OCI-LY3 (cell line): ENCODE measurements around the gene CDKN2A.
"Not testable (repeated sequence)": the region's sequence is repeated elsewhere in the genome, so short reads cannot be mapped to it uniquely, and the experiment has no call there.

Source experiments
- H2AFZ ChIP-seq: fragments of 200-600, 300-600 bp; shearing (Covaris generic); 2 replicates; pipeline ENCODE4 v1.6.0; 2014; ENCODE audit warnings: antibody characterized with exemption, low read depth, low read length
- H3K27ac ChIP-seq: fragments of 200-600, 300-600 bp; sonication (generic); 2 replicates; pipeline ENCODE4 v1.5.1; 2014; ENCODE audit warnings: mild to moderate bottlenecking, low read length, moderate library complexity, mixed read lengths
- H3K27me3 ChIP-seq: fragments of 200-600, 300-600 bp; sonication (generic); 2 replicates; pipeline ENCODE4 v1.6.1; 2014; ENCODE audit warnings: low read depth, low read length, mixed read lengths
- H3K36me3 ChIP-seq: fragments of 200-600, 300-600 bp; sonication (generic); replicated peaks from 2 replicates; pipeline ENCODE3; 2014; ENCODE audit warnings: low read depth, low read length, mixed read lengths
- H3K4me1 ChIP-seq: fragments of 300-600, 200-600 bp; sonication (generic); 2 replicates; pipeline ENCODE4 v1.6.1; 2014; ENCODE audit warnings: low read length, mixed read lengths
- H3K4me2 ChIP-seq: fragments of 200-600, 300-600 bp; sonication (generic); 2 replicates; pipeline ENCODE4 v1.6.1; 2014; ENCODE audit warnings: low read length, mixed read lengths
- H3K4me3 ChIP-seq: fragments of 300-600, 200-600 bp; sonication (generic); 2 replicates; pipeline ENCODE4 v1.5.1; 2014; ENCODE audit warnings: antibody characterized with exemption, mild to moderate bottlenecking, low read length, moderate library complexity
- H3K79me2 ChIP-seq: fragments of 300-600, 200-600 bp; shearing (Covaris generic); 2 replicates; pipeline ENCODE4 v1.6.1; 2014; ENCODE audit warnings: mild to moderate bottlenecking, low read length, mixed read lengths
- H3K9ac ChIP-seq: fragments of 300-600, 200-600 bp; shearing (Covaris generic); 2 replicates; pipeline ENCODE4 v1.6.0; 2014; ENCODE audit warnings: mild to moderate bottlenecking, low read length, moderate library complexity
- H3K9me3 ChIP-seq: fragments of 200-600, 300-600 bp; shearing (Covaris generic); 2 replicates; pipeline ENCODE4 v1.6.1; 2014; ENCODE audit warnings: low read length, mixed read lengths; ENCODE audit not compliant: insufficient read depth
- H4K20me1 ChIP-seq: fragments of 200-600, 300-600 bp; sonication (generic); 2 replicates; pipeline ENCODE4 v1.6.1; 2016; ENCODE audit warnings: low read length, mixed read lengths; ENCODE audit not compliant: insufficient read depth
- EZH2phosphoT487 ChIP-seq: fragments of 200-600 bp; shearing (Covaris generic); IDR thresholded peaks from 2 replicates; pipeline ENCODE4 v1.6.1; 2018; ENCODE audit warnings: antibody characterized with exemption, mixed run types, low read depth
- TF ChIP-seq, protein P1 (sequence below): fragments of 200-600, 300-600 bp; sonication (generic); IDR thresholded peaks from 2 replicates; pipeline ENCODE4 v1.5.1; 2014; ENCODE audit warnings: antibody characterized with exemption, low read length, low read depth

The CDKN2A gene

DNA sequence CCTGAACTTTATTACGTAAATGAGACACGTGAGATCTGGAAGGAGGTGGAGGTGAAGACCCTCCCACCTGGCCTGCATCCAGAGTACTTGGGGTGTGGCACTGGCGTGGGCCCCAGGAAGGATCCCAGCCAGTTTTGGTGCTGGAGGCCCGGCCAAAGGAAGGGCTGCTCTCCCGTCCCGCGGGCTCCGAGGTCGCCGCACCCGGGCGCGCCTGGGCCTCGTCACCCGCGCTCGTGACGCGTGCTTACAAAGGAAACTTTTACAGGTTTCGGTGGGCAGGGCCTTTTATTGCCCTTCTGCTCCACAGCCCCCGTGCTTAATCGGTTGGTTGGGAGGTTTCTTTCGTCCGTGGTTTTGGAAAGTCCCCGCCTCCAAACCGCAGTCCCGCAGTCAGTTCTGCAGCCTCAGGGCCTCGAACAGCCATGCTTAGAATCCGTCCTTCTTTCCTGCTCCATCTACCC lies 29.2 kb downstream of the CDKN2A start:
- Histone ChIP-seq H3K4me2 (no peak overlapping the region), H3K36me3 (no peaks in the 10 kb centered on the region), H3K9me3 (no peaks in the 10 kb centered on the region), H3K9ac (no peak overlapping the region), H3K4me1 (no peaks in the 10 kb centered on the region), H4K20me1 (no peaks in the 10 kb centered on the region), H3K79me2 (no peaks in the 10 kb centered on the region), H3K27me3 (no peaks in the 10 kb centered on the region), H3K27ac (no peak overlapping the region), H2AFZ (no peak overlapping the region), H3K4me3 (no peak overlapping the region)
- TF ChIP-seq EZH2phosphoT487 = no peak
- TF ChIP-seq, protein P1, sequence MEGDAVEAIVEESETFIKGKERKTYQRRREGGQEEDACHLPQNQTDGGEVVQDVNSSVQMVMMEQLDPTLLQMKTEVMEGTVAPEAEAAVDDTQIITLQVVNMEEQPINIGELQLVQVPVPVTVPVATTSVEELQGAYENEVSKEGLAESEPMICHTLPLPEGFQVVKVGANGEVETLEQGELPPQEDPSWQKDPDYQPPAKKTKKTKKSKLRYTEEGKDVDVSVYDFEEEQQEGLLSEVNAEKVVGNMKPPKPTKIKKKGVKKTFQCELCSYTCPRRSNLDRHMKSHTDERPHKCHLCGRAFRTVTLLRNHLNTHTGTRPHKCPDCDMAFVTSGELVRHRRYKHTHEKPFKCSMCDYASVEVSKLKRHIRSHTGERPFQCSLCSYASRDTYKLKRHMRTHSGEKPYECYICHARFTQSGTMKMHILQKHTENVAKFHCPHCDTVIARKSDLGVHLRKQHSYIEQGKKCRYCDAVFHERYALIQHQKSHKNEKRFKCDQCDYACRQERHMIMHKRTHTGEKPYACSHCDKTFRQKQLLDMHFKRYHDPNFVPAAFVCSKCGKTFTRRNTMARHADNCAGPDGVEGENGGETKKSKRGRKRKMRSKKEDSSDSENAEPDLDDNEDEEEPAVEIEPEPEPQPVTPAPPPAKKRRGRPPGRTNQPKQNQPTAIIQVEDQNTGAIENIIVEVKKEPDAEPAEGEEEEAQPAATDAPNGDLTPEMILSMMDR = no peak

DNA sequence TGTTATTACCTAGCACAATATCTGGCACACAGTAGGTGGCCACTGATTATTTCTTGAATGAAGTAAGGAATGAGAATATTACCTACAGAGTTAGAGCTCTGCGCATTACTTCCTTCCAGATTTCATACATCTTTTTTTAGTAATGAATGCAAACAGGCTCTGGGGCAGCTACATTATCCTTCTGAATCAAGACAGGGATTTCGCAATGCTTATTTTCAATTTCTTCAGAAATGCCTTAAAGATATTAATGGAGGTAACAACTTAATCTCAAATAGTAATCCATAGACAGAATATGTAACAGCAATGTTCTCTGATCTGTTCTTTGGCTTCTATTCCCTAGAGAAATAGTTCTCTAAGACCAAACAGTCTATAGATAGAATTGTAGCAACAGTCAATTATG lies 32.6 kb downstream of the CDKN2A start:
- no peaks in the 10 kb centered on the region for H3K79me2 ChIP-seq
- H3K27me3 ChIP-seq = no peaks in the 10 kb centered on the region
- no peak overlapping the region for H3K4me3 ChIP-seq
- H3K36me3 ChIP-seq = no peaks in the 10 kb centered on the region
- H3K9ac ChIP-seq = no peak overlapping the region
- TF ChIP-seq EZH2phosphoT487 = no peak
- TF ChIP-seq, protein P1 = no peak
- no peaks in the 10 kb centered on the region for H3K9me3 ChIP-seq
- no peak overlapping the region for H3K27ac ChIP-seq
- no peak overlapping the region for H3K4me2 ChIP-seq
- H3K4me1 ChIP-seq = no peaks in the 10 kb centered on the region
- no peak overlapping the region for H2AFZ ChIP-seq
- no peaks in the 10 kb centered on the region for H4K20me1 ChIP-seq

DNA sequence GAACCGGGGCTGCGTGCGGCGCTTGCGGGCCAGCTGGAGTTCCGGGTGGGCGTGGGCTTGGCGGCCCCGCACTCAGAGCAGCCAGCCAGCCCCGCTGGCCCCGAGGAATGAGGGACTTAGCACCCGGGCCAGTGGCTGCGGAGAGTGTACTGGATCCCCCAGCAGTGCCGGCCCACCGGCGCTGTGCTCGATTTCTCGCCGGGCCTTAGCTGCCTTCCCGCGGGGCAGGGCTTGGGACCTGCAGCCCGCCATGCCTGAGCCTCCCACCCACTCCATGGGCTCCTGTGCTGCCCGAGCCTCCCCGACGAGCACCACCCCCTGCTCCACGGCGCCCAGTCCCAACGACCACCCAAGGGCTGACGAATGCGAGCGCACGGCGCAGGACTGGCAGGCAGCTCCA lies 34.9 kb downstream of the CDKN2A start:
- not testable (repeated sequence) for H4K20me1 ChIP-seq, H3K9ac ChIP-seq, H3K4me2 ChIP-seq, H3K27ac ChIP-seq, H3K79me2 ChIP-seq, H2AFZ ChIP-seq, H3K27me3 ChIP-seq, H3K4me1 ChIP-seq, H3K4me3 ChIP-seq, H3K9me3 ChIP-seq, H3K36me3 ChIP-seq

DNA sequence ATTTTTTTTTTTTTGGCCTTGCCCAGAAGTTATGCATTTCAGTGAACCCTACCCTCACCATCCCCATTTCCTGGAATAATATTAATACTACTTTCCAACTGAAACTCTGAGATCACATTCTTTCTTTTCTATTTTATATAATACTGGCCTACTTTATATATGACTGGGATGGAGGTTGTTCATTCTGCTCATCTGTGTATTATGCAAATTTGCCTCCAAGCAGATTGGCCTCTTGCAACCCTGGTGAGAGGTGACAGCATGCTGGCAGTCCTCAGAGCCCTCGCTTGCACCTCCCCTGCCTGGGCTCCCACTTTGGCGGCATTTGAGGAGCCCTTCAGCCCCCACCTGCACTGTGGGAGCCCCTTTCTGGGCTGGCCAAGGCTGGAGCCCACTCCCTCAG lies 35.4 kb downstream of the CDKN2A start:
- Histone ChIP-seq H3K27me3 (no peaks in the 10 kb centered on the region), H3K9me3 (no peaks in the 10 kb centered on the region), H3K4me3 (no peak overlapping the region), H3K36me3 (no peaks in the 10 kb centered on the region), H3K27ac (no peak overlapping the region), H4K20me1 (no peaks in the 10 kb centered on the region), H3K4me2 (no peak overlapping the region), H3K4me1 (no peaks in the 10 kb centered on the region), H3K9ac (no peak overlapping the region), H3K79me2 (no peaks in the 10 kb centered on the region), H2AFZ (no peak overlapping the region)
- TF ChIP-seq, protein P1 = no peak

DNA sequence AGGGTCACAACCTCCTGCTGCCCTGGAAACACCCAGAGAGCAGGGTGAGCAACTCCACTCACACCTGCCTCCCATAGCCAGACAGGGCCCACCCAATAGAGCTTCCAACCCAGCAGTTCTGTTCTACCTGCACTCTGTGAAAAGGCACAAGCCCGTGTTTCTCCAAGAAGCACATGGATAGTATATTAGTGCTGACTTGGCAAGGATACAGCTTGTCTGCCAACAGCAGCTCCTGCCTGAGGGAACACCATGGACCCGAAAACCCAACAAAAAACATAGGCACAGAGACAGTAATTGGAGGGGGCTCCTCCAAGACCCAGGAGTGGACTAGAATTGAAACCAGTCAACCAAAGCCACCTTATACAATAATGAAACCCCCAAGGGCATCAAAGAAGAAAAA lies 48.6 kb downstream of the CDKN2A start:
- H3K4me1 ChIP-seq = no peaks in the 10 kb centered on the region
- no peak overlapping the region for H3K4me3 ChIP-seq
- no peaks in the 10 kb centered on the region for H3K79me2 ChIP-seq
- H3K27ac ChIP-seq = no peak overlapping the region
- H3K27me3 ChIP-seq = no peaks in the 10 kb centered on the region
- no peak overlapping the region for H2AFZ ChIP-seq
- TF ChIP-seq EZH2phosphoT487 = no peak
- H3K4me2 ChIP-seq = no peak overlapping the region
- H3K9me3 ChIP-seq = no peaks in the 10 kb centered on the region
- H3K9ac ChIP-seq = no peak overlapping the region
- H3K36me3 ChIP-seq = no peaks in the 10 kb centered on the region
- no peaks in the 10 kb centered on the region for H4K20me1 ChIP-seq
